Adrenal gland (tissue), 5 donors: Measurements from ENCODE around the gene HEXA.

ENCODE experiments used
- CTCF ChIP-seq, 6 experiments: fragments of 450-650 bp in 4 of 6; fragments of 200-600 bp in 2 of 6; sonication (generic) in 1 of 6; IDR thresholded peaks; 1 replicate in 5 of 6; 2 replicates in 1 of 6; pipeline versions ENCODE4 v1.5.1 to v1.8.0; 2016 to 2021; ENCODE audit warnings: antibody characterized with exemption in 6 of 6, mild to moderate bottlenecking in 2 of 6, moderate library complexity in 1 of 6
- POLR2A ChIP-seq, 2 donors: fragments of 450-650 bp; IDR thresholded peaks; one replicate each; pipeline ENCODE4 v1.6.1; 2017; ENCODE audit warnings: antibody characterized with exemption in 2 of 2, mild to moderate bottlenecking in 2 of 2, moderate library complexity in 1 of 2
- donor health status: DM: no; HTN: no; CAD: no.

DNA sequence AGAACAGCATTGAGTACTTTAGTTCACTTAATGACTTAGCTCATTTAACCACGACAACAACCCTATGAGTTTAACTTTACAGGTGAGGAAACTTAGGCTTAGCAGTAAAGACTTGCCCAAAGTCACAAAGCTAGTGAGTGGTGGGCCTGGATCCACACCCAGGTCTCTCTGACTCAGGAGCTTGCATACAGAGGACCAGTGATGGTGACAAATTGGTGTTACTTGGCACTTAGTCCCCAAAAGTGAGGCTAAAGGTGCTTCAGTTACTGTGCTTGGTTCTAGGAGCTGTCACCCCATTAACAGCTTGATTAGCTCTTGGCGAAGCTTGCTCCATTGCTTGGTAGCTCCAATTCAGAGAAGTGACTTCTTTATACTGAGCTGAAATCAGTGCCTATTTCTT lies 61.9 kb downstream of the HEXA start:
- TF ChIP-seq CTCF (IDR thresholded peaks at IDR 0.05) (no peak), POLR2A (IDR thresholded peaks at IDR 0.05) (no peak)
